ENCODE data around the gene HS6ST1. TPM values are rescaled to one million over a fixed set of nuclear protein-coding genes. Genes with fewer than 3 reads are reported as not detected.

HS6ST1 gene
- total and polyA plus RNA-seq, 7 donors: 13.6 to 90.9 (median 38.9) TPM

- TF ChIP-seq CTCF (IDR thresholded peaks at IDR 0.05): no peak
- Histone ChIP-seq H3K27ac (no peak overlapping the region), H3K4me1 (no peaks in the 10 kb centered on the region), H3K4me3 (no peak overlapping the region), H3K9me3 (no peaks in the 10 kb centered on the region), H3K36me3 (ENCODE audit: insufficient read depth in 1 of 2, low read depth in 1 of 2) (no peaks in the 10 kb centered on the region), H3K27me3 (ENCODE audit: insufficient read depth in 3 of 3, low read length in 2 of 3) (no peaks in the 10 kb centered on the region)
- DNase-seq (peak in 1 of 2 donors; percentile 32), ATAC-seq (no peak)
- intact Hi-C loops (cut with DNase I): no loop called here
- 87 to 90% (median 88%) methylated on average over 15 to 16 of the region's 16 CpGs for WGBS, 3 donors
Measured at GRCh38 chr2:128358941-128359731, 40.5 kb upstream of the HS6ST1 start.

GRCh38 chr2:128357506-128358370 is 39.1 kb upstream of the HS6ST1 start:
- H3K27ac ChIP-seq: no peak overlapping the region
- H3K4me3 ChIP-seq: no peak overlapping the region
- intact Hi-C loops (cut with DNase I): no loop called here
- no peaks in the 10 kb centered on the region for H3K36me3 ChIP-seq (ENCODE audit: insufficient read depth in 1 of 2, low read depth in 1 of 2)
- ATAC-seq (no peak), DNase-seq (peak in 1 of 2 donors; percentile 38)
- WGBS, 3 donors: 68 to 84% (median 82%) methylated on average over 12 of the region's 12 CpGs
- TF ChIP-seq CTCF (IDR thresholded peaks at IDR 0.05): no peak
- H3K9me3 ChIP-seq: no peaks in the 10 kb centered on the region
- H3K4me1 ChIP-seq: no peaks in the 10 kb centered on the region
- no peaks in the 10 kb centered on the region for H3K27me3 ChIP-seq (ENCODE audit: insufficient read depth in 3 of 3, low read length in 2 of 3)

- intact Hi-C loops (cut with DNase I): no loop called here
- 93 to 100% (median 98%) methylated on average over 2 of the region's 2 CpGs for WGBS, 3 donors
- no peaks in the 10 kb centered on the region for H3K27me3 ChIP-seq (ENCODE audit: insufficient read depth in 3 of 3, low read length in 2 of 3)
Measured at GRCh38 chr2:128356127-128356526, 37.5 kb upstream of the HS6ST1 start.

GRCh38 chr2:128354726-128355470 is 36.2 kb upstream of the HS6ST1 start:
- no peak for TF ChIP-seq CTCF (IDR thresholded peaks at IDR 0.05)

More at GRCh38 chr2:128356127-128356526, 37.5 kb upstream of the HS6ST1 start:
- no peak overlapping the region for H3K27ac ChIP-seq
- H3K4me3 ChIP-seq: no peak overlapping the region
- H3K4me1 ChIP-seq: no peaks in the 10 kb centered on the region
- no peak for TF ChIP-seq CTCF (IDR thresholded peaks at IDR 0.05)
- H3K9me3 ChIP-seq: peaks cover 7% of the 10 kb centered on the region
- ATAC-seq (no peak), DNase-seq (no peak)
- H3K36me3 ChIP-seq (ENCODE audit: insufficient read depth in 1 of 2, low read depth in 1 of 2): no peaks in the 10 kb centered on the region

More at GRCh38 chr2:128354726-128355470, 36.2 kb upstream of the HS6ST1 start:
- ATAC-seq: no peak
- no peak for DNase-seq
- 80 to 87% (median 80%) methylated on average over 6 of the region's 6 CpGs for WGBS, 3 donors
- no peaks in the 10 kb centered on the region for H3K4me1 ChIP-seq
- H3K36me3 ChIP-seq (ENCODE audit: insufficient read depth in 1 of 2, low read depth in 1 of 2): no peaks in the 10 kb centered on the region
- no peak overlapping the region for H3K27ac ChIP-seq
- intact Hi-C loops (cut with DNase I): no loop called here
- H3K4me3 ChIP-seq: no peak overlapping the region
- no peaks in the 10 kb centered on the region for H3K27me3 ChIP-seq (ENCODE audit: insufficient read depth in 3 of 3, low read length in 2 of 3)
- H3K9me3 ChIP-seq: peaks cover 7% of the 10 kb centered on the region
